NOMO-1 (cell line): ENCODE data around the gene ZBTB8OS.
"Not testable (repeated sequence)": the region's sequence is repeated elsewhere in the genome, so short reads cannot be mapped to it uniquely, and the experiment has no call there.

Experiments used
- DNase-seq, 2 experiments: peaks; one replicate each; lab custom pipeline; 2025; ENCODE audit not compliant: unreplicated experiment in 2 of 2; lab: John Stamatoyannopoulos, UW

The ZBTB8OS gene

GRCh38 chr1:32650752-32651460 lies 556 bp upstream of the ZBTB8OS start, which contains the start of gene RBBP4:
RBBP4 (plus strand) TSS chr1:32651208; CDS start chr1:32651307, 99 bp downstream.
- DNase-seq, result peak; percentile 93 to 96

- DNase-seq, result no peak
These were observed 2.8 kb downstream of the ZBTB8OS start for GRCh38 chr1:32647308-32648134.

GRCh38 chr1:32644426-32644825 lies 5.9 kb downstream of the ZBTB8OS start:
- no peak for DNase-seq

- DNase-seq, result not testable (repeated sequence)
These were observed 8.0 kb downstream of the ZBTB8OS start for GRCh38 chr1:32642292-32642827.

GRCh38 chr1:32639489-32640075 lies 10.8 kb downstream of the ZBTB8OS start:
- no peak for DNase-seq

- DNase-seq, result peak; percentile 23 to 37
These were observed 13.3 kb downstream of the ZBTB8OS start for GRCh38 chr1:32636914-32637645.

GRCh38 chr1:32635508-32636277 lies 14.7 kb downstream of the ZBTB8OS start:
- DNase-seq, result no peak

- DNase-seq, result no peak
These were observed 17.5 kb downstream of the ZBTB8OS start for GRCh38 chr1:32632829-32633228.

GRCh38 chr1:32630173-32630572 lies 20.2 kb downstream of the ZBTB8OS start:
- DNase-seq, result not testable (repeated sequence)

- DNase-seq, result peak; percentile 58 to 63
These were observed 22.7 kb downstream of the ZBTB8OS start for GRCh38 chr1:32627596-32628162.

GRCh38 chr1:32626176-32626575 lies 24.2 kb downstream of the ZBTB8OS start:
- no peak for DNase-seq

- no peak for DNase-seq
These were observed 26.6 kb downstream of the ZBTB8OS start for GRCh38 chr1:32623775-32624174.

GRCh38 chr1:32622806-32623681 lies 27.3 kb downstream of the ZBTB8OS start:
- peak in 1 of 2 experiments; percentile 2 for DNase-seq

- no peak for DNase-seq
These were observed 28.1 kb downstream of the ZBTB8OS start for GRCh38 chr1:32622205-32622604.

- DNase-seq, result no peak
These were observed 30.5 kb downstream of the ZBTB8OS start for GRCh38 chr1:32619701-32620485.

- no peak for DNase-seq
These were observed 31.6 kb downstream of the ZBTB8OS start for GRCh38 chr1:32618673-32619221.

- no peak for DNase-seq
These were observed 36.9 kb downstream of the ZBTB8OS start for GRCh38 chr1:32613472-32613871.
